Ramos (cell line): ENCODE data around the gene ETV6.

ENCODE experiments used
- in situ Hi-C: fragments of 300-500 bp; cut with MboI; formaldehyde crosslinking; loops from one replicate; pipeline ENCODE4 v1.14.3; 2022; ENCODE audit warnings: low sequenced_read_pairs; ENCODE audit not compliant: unreplicated experiment

Gene ETV6

DNA sequence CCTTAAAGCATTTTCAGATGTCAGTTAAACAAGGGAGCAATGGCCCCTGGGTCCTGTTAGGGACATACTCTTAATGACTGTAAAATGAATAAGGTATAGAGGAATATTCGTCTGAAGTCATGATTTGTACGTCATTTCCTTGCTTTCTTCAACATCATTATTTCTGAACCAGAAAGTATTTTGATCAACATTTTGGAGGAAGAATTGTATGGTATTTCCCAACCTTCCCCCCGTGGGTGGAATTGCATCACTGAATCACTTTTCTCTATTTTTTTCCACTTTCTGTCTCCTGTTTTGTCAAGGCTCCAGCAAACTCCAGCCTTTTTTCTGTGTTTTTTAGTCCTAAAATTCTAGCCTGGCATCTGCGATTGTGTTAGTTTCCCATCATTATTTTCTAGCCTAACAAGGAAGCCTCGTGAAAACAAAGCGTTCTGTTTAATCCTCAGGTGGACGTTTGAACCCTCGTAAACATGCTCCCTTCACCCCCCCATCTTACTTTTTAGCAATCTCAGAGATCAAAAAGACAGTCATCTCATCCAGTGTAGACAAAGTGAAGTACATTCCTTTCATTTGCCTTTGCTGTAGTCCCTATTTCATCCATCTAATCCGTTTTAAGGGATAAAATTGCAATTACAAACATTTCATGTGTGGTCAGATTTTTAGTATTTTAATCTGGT is 62.3 kb downstream of the ETV6 start:
- in situ Hi-C loops, result loop anchor here (25.0 kb wide), 1 partner anchor 626 kb away; no protein-coding TSS in a partner anchor

DNA sequence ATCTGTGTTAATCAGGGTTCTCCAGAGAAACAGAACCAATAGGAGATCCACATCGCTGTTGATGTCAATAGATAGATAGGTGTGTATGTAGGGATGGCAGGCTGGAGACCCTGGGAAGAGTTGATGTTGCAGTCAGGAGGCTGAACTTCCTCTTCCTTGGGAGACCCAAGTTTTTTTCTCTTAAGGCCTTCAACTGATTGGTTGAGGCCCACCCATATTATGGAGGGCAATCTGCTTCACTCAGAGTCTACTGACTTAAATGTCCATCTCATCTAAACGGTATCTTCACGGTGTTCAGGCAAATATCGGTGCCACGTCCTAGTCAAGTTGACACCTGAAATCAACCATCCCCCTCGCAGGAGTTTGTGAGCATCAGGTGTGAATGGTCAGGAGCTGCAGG is 63.0 kb downstream of the ETV6 start:
- in situ Hi-C loops, result loop anchor here (25.0 kb wide), 1 partner anchor 625 kb away; no protein-coding TSS in a partner anchor

- in situ Hi-C loops, result loop anchor here (25.0 kb wide), 1 partner anchor 624 kb away; no protein-coding TSS in a partner anchor
These were observed 63.7 kb downstream of the ETV6 start for GRCh38 chr12:11713202-11713601.

GRCh38 chr12:11714626-11715025 is 65.2 kb downstream of the ETV6 start:
- in situ Hi-C loops, result loop anchor here (25.0 kb wide), 1 partner anchor 623 kb away; no protein-coding TSS in a partner anchor

DNA sequence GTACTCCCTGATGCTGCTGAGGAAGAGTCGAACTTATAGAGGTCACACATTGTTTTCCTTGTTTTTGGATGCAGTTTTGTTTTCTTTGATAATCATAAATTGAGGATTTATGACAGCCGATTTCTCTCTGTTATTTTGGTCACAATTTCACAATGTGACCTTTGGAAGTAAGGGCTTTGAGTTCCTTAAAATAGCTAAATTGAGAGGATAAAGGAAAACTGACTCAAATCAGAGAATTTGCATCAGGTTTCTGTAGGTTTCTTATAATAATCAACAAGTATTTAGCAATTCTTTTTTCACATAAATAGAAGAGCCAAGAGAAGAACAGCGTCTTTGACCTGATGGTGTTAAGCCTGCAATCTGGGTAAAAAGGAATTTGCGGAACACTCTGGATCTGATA is 66.1 kb downstream of the ETV6 start:
- in situ Hi-C loops, result loop anchor here (25.0 kb wide), 1 partner anchor 622 kb away; no protein-coding TSS in a partner anchor

DNA sequence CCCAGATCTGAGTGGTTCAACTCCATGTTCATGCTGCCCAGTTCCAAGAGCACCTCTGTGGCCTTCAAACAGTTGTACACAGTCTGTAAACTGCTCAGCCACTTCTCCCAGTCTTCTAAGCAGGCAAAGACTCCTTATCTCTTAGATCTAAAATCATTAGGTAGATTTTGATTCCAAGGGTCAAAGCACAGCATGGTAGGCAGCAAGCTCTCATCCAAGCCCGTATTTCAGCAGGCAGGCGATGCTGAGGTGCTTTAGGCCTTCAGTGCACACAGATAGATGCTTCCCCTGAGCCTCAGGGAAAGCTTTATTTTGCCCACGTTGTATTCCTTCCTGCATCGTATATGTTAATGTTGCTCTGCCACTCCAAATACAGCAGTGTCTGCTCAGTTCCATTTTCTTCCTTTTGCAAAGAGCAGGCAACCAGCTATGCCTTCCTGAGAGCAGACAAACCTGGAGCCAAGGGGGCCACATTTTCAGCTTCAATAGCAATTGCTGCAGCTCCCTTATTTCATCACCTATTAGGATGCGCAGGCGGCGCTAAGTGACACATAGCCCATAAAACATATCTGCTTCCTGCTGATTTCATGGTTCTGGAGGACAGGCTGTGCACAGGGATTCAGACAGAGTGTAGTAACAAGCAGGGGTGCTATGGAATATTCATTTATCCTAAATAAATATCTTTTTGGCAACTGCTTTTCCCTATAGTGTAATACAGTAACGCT is 67.5 kb downstream of the ETV6 start:
- in situ Hi-C loops, result loop anchor here (25.0 kb wide), 1 partner anchor 620 kb away; no protein-coding TSS in a partner anchor

GRCh38 chr12:11717519-11717961 is 68.1 kb downstream of the ETV6 start:
- in situ Hi-C loops, result loop anchor here (25.0 kb wide), 1 partner anchor 620 kb away; no protein-coding TSS in a partner anchor

- in situ Hi-C loops, result loop anchor here (25.0 kb wide), 1 partner anchor 619 kb away; no protein-coding TSS in a partner anchor
These were observed 68.6 kb downstream of the ETV6 start for GRCh38 chr12:11718105-11718504.

GRCh38 chr12:11718768-11719253 is 69.3 kb downstream of the ETV6 start:
- in situ Hi-C loops, result loop anchor here (25.0 kb wide), 1 partner anchor 618 kb away; no protein-coding TSS in a partner anchor

DNA sequence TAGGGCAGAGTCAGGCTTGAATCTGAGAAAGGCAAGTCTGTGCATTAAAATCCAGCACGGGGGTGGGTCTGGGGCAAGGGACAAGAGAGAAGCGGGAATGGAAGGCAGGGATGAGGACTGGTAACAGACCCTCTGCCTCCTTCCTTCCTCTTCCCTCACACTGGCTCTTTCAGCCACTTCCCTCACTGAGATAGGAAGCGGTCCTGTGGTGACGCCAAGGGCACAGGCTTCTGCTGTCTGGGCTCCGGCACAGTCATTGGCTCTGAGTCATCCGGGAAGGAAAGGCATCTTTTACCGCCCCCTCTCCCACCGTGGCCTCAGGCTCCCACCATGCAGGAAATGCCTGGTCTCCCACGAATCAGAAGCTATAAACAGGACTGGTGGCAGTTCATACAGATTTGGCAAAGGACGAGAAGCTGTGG is 70.2 kb downstream of the ETV6 start:
- in situ Hi-C loops, result loop anchor here (25.0 kb wide), 1 partner anchor 618 kb away; no protein-coding TSS in a partner anchor

GRCh38 chr12:11722071-11722470 is 72.6 kb downstream of the ETV6 start:
- in situ Hi-C loops, result loop anchor here (25.0 kb wide), 1 partner anchor 615 kb away; no protein-coding TSS in a partner anchor

GRCh38 chr12:11722578-11723138 is 73.2 kb downstream of the ETV6 start:
- in situ Hi-C loops, result loop anchor here (25.0 kb wide), 1 partner anchor 615 kb away; no protein-coding TSS in a partner anchor

DNA sequence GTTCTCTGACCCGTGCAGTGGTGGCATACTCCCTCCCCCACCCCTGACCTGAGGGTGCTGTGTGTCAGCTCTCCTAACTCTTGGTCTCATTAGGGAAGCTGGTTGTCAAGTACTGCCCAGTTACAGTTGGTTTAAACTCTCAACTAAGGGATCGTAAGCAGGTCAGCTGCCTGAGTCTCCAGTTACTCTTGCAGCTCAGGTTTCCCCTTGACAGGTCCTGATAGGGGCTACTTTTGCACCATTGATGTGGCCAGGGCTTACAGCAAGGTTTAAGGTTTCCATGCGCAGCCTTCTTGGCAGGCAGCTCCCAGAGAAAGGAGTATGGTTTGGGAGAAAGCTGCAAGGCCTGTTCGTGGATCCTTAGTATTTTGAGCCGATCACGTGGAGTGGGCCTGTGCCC is 74.5 kb downstream of the ETV6 start:
- in situ Hi-C loops, result loop anchor here (25.0 kb wide), 1 partner anchor 613 kb away; no protein-coding TSS in a partner anchor

GRCh38 chr12:11724888-11725311 is 75.4 kb downstream of the ETV6 start:
- in situ Hi-C loops, result loop anchor here (25.0 kb wide), 1 partner anchor 612 kb away; no protein-coding TSS in a partner anchor

GRCh38 chr12:11725686-11726085 is 76.2 kb downstream of the ETV6 start:
- in situ Hi-C loops, result no loop called here

- in situ Hi-C loops, result no loop called here
These were observed 77.2 kb downstream of the ETV6 start for GRCh38 chr12:11726659-11727058.

DNA sequence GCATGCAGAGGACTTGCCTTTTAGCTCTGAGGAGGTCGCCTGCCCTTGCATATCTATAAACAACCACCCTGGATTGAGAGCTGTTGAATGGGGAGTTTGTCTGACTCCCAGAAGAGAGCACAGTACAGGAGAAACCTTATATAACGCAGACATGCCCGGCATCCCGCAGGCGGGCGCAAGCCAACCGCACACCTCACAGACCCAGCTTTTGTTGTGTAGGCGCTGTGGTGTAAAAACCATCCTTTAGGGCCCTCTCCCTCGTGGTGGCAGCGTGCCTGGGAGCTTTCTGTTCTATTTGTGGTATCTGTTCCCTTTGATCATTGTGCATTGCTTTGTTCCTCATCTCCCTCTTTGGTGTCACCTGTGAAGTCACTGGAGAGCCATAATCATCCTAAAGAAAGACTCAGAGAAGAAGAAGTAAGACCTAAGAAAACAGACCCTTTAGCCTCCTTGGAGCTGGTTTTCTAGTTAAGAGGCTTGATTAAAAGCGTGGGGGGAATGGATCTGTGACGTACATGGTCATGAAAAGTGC is 77.7 kb downstream of the ETV6 start:
- in situ Hi-C loops, result no loop called here

DNA sequence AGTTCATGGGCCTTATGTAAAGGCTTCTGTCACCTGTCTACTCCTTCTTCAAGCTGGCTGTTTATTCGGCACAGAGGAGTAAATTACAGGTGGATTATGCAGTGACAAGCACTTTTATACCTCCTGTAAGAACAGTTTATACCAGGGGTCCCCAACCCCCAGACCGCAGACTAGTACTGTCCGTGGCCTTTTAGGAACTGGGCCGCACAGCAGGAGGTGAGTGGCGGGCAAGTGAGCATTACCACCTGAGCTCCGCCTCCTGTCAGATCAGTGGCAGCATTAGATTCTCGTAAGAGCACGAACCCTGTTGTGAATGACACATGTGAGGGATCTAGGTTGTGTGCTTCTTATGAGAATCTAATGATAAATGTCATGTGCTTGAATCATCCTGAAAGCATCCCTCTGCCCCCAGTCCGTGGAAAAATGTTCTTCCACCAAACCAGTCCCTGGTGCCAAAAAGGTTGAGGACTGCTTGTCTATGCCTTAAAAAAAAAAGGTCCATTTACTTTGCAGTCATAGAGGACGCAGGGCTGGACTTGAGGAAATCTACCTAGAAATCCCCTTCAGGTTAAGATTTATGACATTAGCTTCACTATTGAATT is 78.8 kb downstream of the ETV6 start:
- in situ Hi-C loops, result no loop called here

DNA sequence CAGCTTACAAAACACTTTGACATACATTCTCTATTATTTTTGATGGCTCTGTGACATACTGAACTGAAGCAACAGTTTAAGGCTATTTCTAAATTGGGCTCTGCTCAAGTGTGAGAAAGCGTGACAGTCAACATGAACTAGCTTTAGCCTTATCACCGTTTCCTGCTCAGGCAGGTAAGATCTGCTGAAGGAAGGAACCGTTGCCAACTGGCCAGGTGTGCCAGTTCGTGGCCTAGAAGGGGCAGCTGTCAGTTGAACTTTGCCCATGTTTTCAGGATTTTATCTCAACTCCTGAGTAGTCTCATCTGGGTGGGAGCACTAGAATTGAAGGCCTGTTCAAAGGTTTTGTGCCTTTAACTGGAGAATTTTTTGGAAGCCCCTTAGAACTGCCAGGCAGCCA is 79.5 kb downstream of the ETV6 start:
- in situ Hi-C loops, result no loop called here
